Measurements from ENCODE around the gene UNKL.
A peak's percentile ranks its signal among the peaks of the same experiment; 100 is the strongest.

Gene UNKL

GRCh38 chr16:1429012-1429411 is 14.5 kb upstream of the UNKL start:
- Histone ChIP-seq H3K27ac (ENCODE audit: low read depth, low read length, poor library complexity, severe bottlenecking) (no peak overlapping the region), H3K9ac (ENCODE audit: low read length) (no peak overlapping the region)
- TF ChIP-seq EZH2 (IDR thresholded peaks at IDR 0.05; ENCODE audit: borderline replicate concordance, low read length) (no peak), CTCF (IDR thresholded peaks at IDR 0.05; ENCODE audit: low read length) (no peak)

GRCh38 chr16:1428511-1428910 is 14.0 kb upstream of the UNKL start:
- no peaks in the 10 kb centered on the region for H3K79me2 ChIP-seq (ENCODE audit: insufficient read depth, low read length)
- no peak overlapping the region for H3K27ac ChIP-seq (ENCODE audit: low read depth, low read length, poor library complexity, severe bottlenecking)
- peak; percentile 31 for TF ChIP-seq CTCF (IDR thresholded peaks at IDR 0.05; ENCODE audit: low read length)
- no peak for TF ChIP-seq EZH2 (IDR thresholded peaks at IDR 0.05; ENCODE audit: borderline replicate concordance, low read length)
- H2AFZ ChIP-seq (ENCODE audit: low read length) = no peak overlapping the region
- H3K9me3 ChIP-seq (ENCODE audit: low read length) = no peaks in the 10 kb centered on the region
- H3K4me3 ChIP-seq (ENCODE audit: low read depth, low read length, poor library complexity, severe bottlenecking) = no peak overlapping the region
- H3K36me3 ChIP-seq (ENCODE audit: insufficient read depth, low read length) = no peaks in the 10 kb centered on the region
- H3K4me1 ChIP-seq (ENCODE audit: insufficient read depth, low read length, severe bottlenecking) = no peaks in the 10 kb centered on the region
- H3F3A ChIP-seq (ENCODE audit: insufficient read depth, low read length) = no peaks in the 10 kb centered on the region
- no peak overlapping the region for H3K9ac ChIP-seq (ENCODE audit: low read length)
- H4K20me1 ChIP-seq (ENCODE audit: insufficient read depth, low read length) = no peaks in the 10 kb centered on the region
- no peaks in the 10 kb centered on the region for H3K9me2 ChIP-seq (ENCODE audit: low read depth, low read length)
- no peak overlapping the region for H3K4me2 ChIP-seq (ENCODE audit: low read length)
- peaks cover 17% of the 10 kb centered on the region for H3K27me3 ChIP-seq (ENCODE audit: insufficient read depth, low read length)

More at GRCh38 chr16:1429012-1429411, 14.5 kb upstream of the UNKL start:
- Histone ChIP-seq H3K9me2 (ENCODE audit: low read depth, low read length) (no peaks in the 10 kb centered on the region), H3K36me3 (ENCODE audit: insufficient read depth, low read length) (no peaks in the 10 kb centered on the region), H3F3A (ENCODE audit: insufficient read depth, low read length) (no peaks in the 10 kb centered on the region), H4K20me1 (ENCODE audit: insufficient read depth, low read length) (no peaks in the 10 kb centered on the region), H2AFZ (ENCODE audit: low read length) (no peak overlapping the region), H3K4me2 (ENCODE audit: low read length) (no peak overlapping the region), H3K27me3 (ENCODE audit: insufficient read depth, low read length) (peaks cover 17% of the 10 kb centered on the region), H3K4me1 (ENCODE audit: insufficient read depth, low read length, severe bottlenecking) (no peaks in the 10 kb centered on the region), H3K79me2 (ENCODE audit: insufficient read depth, low read length) (no peaks in the 10 kb centered on the region), H3K9me3 (ENCODE audit: low read length) (no peaks in the 10 kb centered on the region), H3K4me3 (ENCODE audit: low read depth, low read length, poor library complexity, severe bottlenecking) (no peak overlapping the region)

GRCh38 chr16:1427473-1428461 is 13.3 kb upstream of the UNKL start:
- TF ChIP-seq EZH2 (IDR thresholded peaks at IDR 0.05; ENCODE audit: borderline replicate concordance, low read length) = no peak
- no peak for TF ChIP-seq CTCF (IDR thresholded peaks at IDR 0.05; ENCODE audit: low read length)
- peaks cover 17% of the 10 kb centered on the region for H3K27me3 ChIP-seq (ENCODE audit: insufficient read depth, low read length)
- no peaks in the 10 kb centered on the region; the same call in 1 of the 2 replicates for H3K36me3 ChIP-seq (ENCODE audit: insufficient read depth, low read length)
- H3K27ac ChIP-seq (ENCODE audit: low read depth, low read length, poor library complexity, severe bottlenecking) = no peak overlapping the region
- no peak overlapping the region for H3K4me2 ChIP-seq (ENCODE audit: low read length)
- no peaks in the 10 kb centered on the region for H3K9me2 ChIP-seq (ENCODE audit: low read depth, low read length)
- no peak overlapping the region for H3K9ac ChIP-seq (ENCODE audit: low read length)
- H3K4me1 ChIP-seq (ENCODE audit: insufficient read depth, low read length, severe bottlenecking) = no peaks in the 10 kb centered on the region
- H3K79me2 ChIP-seq (ENCODE audit: insufficient read depth, low read length) = no peaks in the 10 kb centered on the region
- no peak overlapping the region for H2AFZ ChIP-seq (ENCODE audit: low read length)
- H3K4me3 ChIP-seq (ENCODE audit: low read depth, low read length, poor library complexity, severe bottlenecking) = no peak overlapping the region
- H3K9me3 ChIP-seq (ENCODE audit: low read length) = no peaks in the 10 kb centered on the region
- H4K20me1 ChIP-seq (ENCODE audit: insufficient read depth, low read length) = no peaks in the 10 kb centered on the region
- no peaks in the 10 kb centered on the region for H3F3A ChIP-seq (ENCODE audit: insufficient read depth, low read length)

All from OCI-LY1 (cell line).